Diencephalon (tissue), 1 donor: Measurements from ENCODE around the gene NAP1L3. TPM values are rescaled to one million over a fixed set of nuclear protein-coding genes. Genes with fewer than 3 reads are reported as not detected.

ENCODE experiments used
- total RNA-seq: library from RNA; depleted of rRNA; stranded (reverse); fragments of >200 nt; gene quantifications from one replicate; pipeline ENCODE4 v1.2.3, GENCODE V29; 2014

NAP1L3 gene
- 164 TPM for total RNA-seq

GRCh38 chrX:93673056-93673868 lies at the start of gene NAP1L3:
TSS of gene NAP1L3 (minus strand) at chrX:93673578. CDS start at chrX:93673304, 274 bp downstream.

GRCh38 chrX:93673869-93674271 lies 492 bp upstream of the NAP1L3 start, which contains the start of gene FAM133A:
TSS of gene FAM133A (plus strand) at chrX:93674206. CDS start at chrX:93709420, 35,214 bp downstream.

Other genes with a start within 250 kb of the NAP1L3 start
- gene FAM133A, start 628 bp upstream of the NAP1L3 start, total RNA-seq, result 4.8 TPM